Measurements from ENCODE around the gene U2SURP. TPM values are rescaled to one million over a fixed set of nuclear protein-coding genes. Genes with fewer than 3 reads are reported as not detected.

The U2SURP gene
- total RNA-seq, 4 donors from 2014 or later = 25.4 to 70.8 (median 51.0) TPM

- TF ChIP-seq CTCF (IDR thresholded peaks at IDR 0.05) = no peak
- no peak for TF ChIP-seq POLR2A (IDR thresholded peaks at IDR 0.05)
- Histone ChIP-seq H3K9me3 (no peaks in the 10 kb centered on the region), H3K27ac (no peak overlapping the region), H3K36me3 (no peaks in the 10 kb centered on the region), H3K4me1 (peaks cover 0 to 5% (median 0%) of the 10 kb centered on the region in 3 donors), H3K4me3 (no peak overlapping the region), H3K27me3 (peaks cover 0 to 6% (median 0%) of the 10 kb centered on the region in 4 donors)
- 65 to 90% methylated on average over 5 to 7 of the region's 7 CpGs for WGBS, 2 donors
- DNase-seq = no peak
- intact Hi-C loops (cut with DNase I) = loop anchor here (5.0 kb wide), 1 partner anchor 165 kb away; no protein-coding TSS in a partner anchor
These were observed 9.0 kb upstream of the U2SURP start for GRCh38 chr3:142992323-142992722.

- H3K4me3 ChIP-seq = no peak overlapping the region
- TF ChIP-seq POLR2A (IDR thresholded peaks at IDR 0.05) (no peak), CTCF (IDR thresholded peaks at IDR 0.05) (peak; percentile 26 to 65 (median 43))
- H3K36me3 ChIP-seq = no peaks in the 10 kb centered on the region
- no peak overlapping the region for H3K27ac ChIP-seq
- H3K27me3 ChIP-seq = peaks cover 0 to 6% (median 0%) of the 10 kb centered on the region in 4 donors
- 12 to 18% methylated on average over 4 of the region's 4 CpGs for WGBS, 2 donors
- no peaks in the 10 kb centered on the region for H3K4me1 ChIP-seq
- H3K9me3 ChIP-seq = no peaks in the 10 kb centered on the region
- no peak for DNase-seq
- intact Hi-C loops (cut with DNase I) = loop anchor here (5.0 kb wide), 1 partner anchor 167 kb away; no protein-coding TSS in a partner anchor
These were observed 7.4 kb upstream of the U2SURP start for GRCh38 chr3:142993958-142994442.

- Histone ChIP-seq H3K27ac (no peak overlapping the region), H3K36me3 (no peaks in the 10 kb centered on the region), H3K27me3 (peaks cover 0 to 5% (median 0%) of the 10 kb centered on the region in 4 donors), H3K9me3 (no peaks in the 10 kb centered on the region), H3K4me1 (peaks cover 7 to 20% (median 8%) of the 10 kb centered on the region in 3 donors), H3K4me3 (no peak overlapping the region)
- TF ChIP-seq CTCF (IDR thresholded peaks at IDR 0.05) (no peak), POLR2A (IDR thresholded peaks at IDR 0.05) (no peak)
- WGBS, 2 donors = 28 to 29% methylated on average over 2 of the region's 2 CpGs
- DNase-seq = no peak
- intact Hi-C loops (cut with DNase I) = loop anchor here (5.0 kb wide), 1 partner anchor 415 kb away; no protein-coding TSS in a partner anchor
These were observed 4.0 kb upstream of the U2SURP start for GRCh38 chr3:142997330-142997729.

- 58 to 79% methylated on average over 3 of the region's 3 CpGs for WGBS, 2 donors
These were observed 2.9 kb upstream of the U2SURP start for GRCh38 chr3:142998439-142998838.

More at GRCh38 chr3:142998439-142998838, 2.9 kb upstream of the U2SURP start:
- TF ChIP-seq POLR2A (IDR thresholded peaks at IDR 0.05) (no peak), CTCF (IDR thresholded peaks at IDR 0.05) (no peak)
- Histone ChIP-seq H3K27me3 (no peaks in the 10 kb centered on the region), H3K36me3 (no peaks in the 10 kb centered on the region), H3K9me3 (no peaks in the 10 kb centered on the region), H3K27ac (no peak overlapping the region), H3K4me1 (peaks cover 8 to 31% (median 11%) of the 10 kb centered on the region in 3 donors), H3K4me3 (no peak overlapping the region)
- DNase-seq = no peak
- intact Hi-C loops (cut with DNase I) = loop anchor here (5.0 kb wide), 1 partner anchor 416 kb away; no protein-coding TSS in a partner anchor
